Articular chondrocyte of knee joint (primary cell): ENCODE results near the gene MGAT4C. TPM values are rescaled to one million over a fixed set of nuclear protein-coding genes. Genes with fewer than 3 reads are reported as not detected.

ENCODE experiments used
- total RNA-seq: library from RNA; depleted of rRNA; stranded (reverse); fragments of >200 nt; gene quantifications from 2 replicates; pipeline ENCODE4 v1.2.3, GENCODE V29; 2012

MGAT4C gene
- not detected in 2 replicates for total RNA-seq

GRCh38 chr12:86256163-86256562 is at the start of gene MGAT4C:
Gene MGAT4C, minus strand, starts transcription at chr12:86256391.

